Neuronal stem cell (in vitro differentiated cells): ENCODE results near the gene RIIAD1.

Experiments
- DNase-seq: peaks from one replicate; pipeline ENCODE4 v3.0.0-alpha.2; 2013; ENCODE audit warnings: low spot score
- H2AFZ ChIP-seq: one replicate; pipeline ENCODE4 v1.6.1; 2013; ENCODE audit warnings: mild to moderate bottlenecking, low read length, inconsistent platforms
- H2AK5ac ChIP-seq: 2 replicates; pipeline ENCODE4 v1.6.1; 2013; ENCODE audit warnings: low read depth, mild to moderate bottlenecking, inconsistent platforms, low read length, moderate library complexity, mixed read lengths
- H2BK120ac ChIP-seq: 2 replicates; pipeline ENCODE4 v1.6.1; 2013; ENCODE audit warnings: low read depth, mild to moderate bottlenecking, inconsistent platforms, low read length, moderate library complexity, mixed read lengths
- H2BK12ac ChIP-seq: one replicate; pipeline ENCODE4 v1.6.1; 2013; ENCODE audit warnings: low read length, inconsistent platforms
- H2BK15ac ChIP-seq: 2 replicates; pipeline ENCODE4 v1.6.1; 2013; ENCODE audit warnings: mild to moderate bottlenecking, low read length, inconsistent platforms, mixed read lengths
- H2BK5ac ChIP-seq: one replicate; pipeline ENCODE4 v1.6.1; 2013; ENCODE audit warnings: inconsistent platforms, mild to moderate bottlenecking, low read length, moderate library complexity
- H3K14ac ChIP-seq: one replicate; pipeline ENCODE4 v1.6.1; 2013; ENCODE audit warnings: low read length, inconsistent platforms
- H3K18ac ChIP-seq: 2 replicates; pipeline ENCODE4 v1.6.1; 2013; ENCODE audit warnings: low read length, inconsistent platforms
- H3K23ac ChIP-seq: 2 replicates; pipeline ENCODE4 v1.6.1; 2013; ENCODE audit warnings: low read depth, mild to moderate bottlenecking, mixed read lengths, low read length, inconsistent platforms; ENCODE audit not compliant: poor library complexity
- H3K27ac ChIP-seq: replicated peaks from 3 replicates; pipeline ENCODE4 v1.5.1; 2013; ENCODE audit warnings: low read length, inconsistent platforms
- H3K27me3 ChIP-seq, 3 experiments: 2 replicates each; pipeline ENCODE4 v1.6.1; 2013; ENCODE audit warnings: low read length in 3 of 3, mild to moderate bottlenecking in 2 of 3, inconsistent platforms in 1 of 3, low read depth in 1 of 3, mixed read lengths in 1 of 3, moderate library complexity in 1 of 3; ENCODE audit not compliant: control insufficient read depth in 3 of 3, insufficient read depth in 3 of 3
- H3K36me3 ChIP-seq, 2 donors: replicated peaks in 1 of 2; 2 replicates each; pipeline ENCODE4 v1.6.1; 2013; ENCODE audit warnings: low read length in 2 of 2; ENCODE audit not compliant: control insufficient read depth in 2 of 2, insufficient read depth in 2 of 2
- H3K4ac ChIP-seq: 2 replicates; pipeline ENCODE4 v1.6.1; 2013; ENCODE audit warnings: inconsistent platforms, mild to moderate bottlenecking, low read length, moderate library complexity
- H3K4me1 ChIP-seq, 2 donors: 1 replicate in 1 of 2; 2 replicates in 1 of 2; pipeline ENCODE4 v1.6.1; 2013; ENCODE audit warnings: low read length in 2 of 2, low read depth in 1 of 2; ENCODE audit not compliant: control insufficient read depth in 2 of 2, insufficient read depth in 1 of 2
- H3K4me2 ChIP-seq: one replicate; pipeline ENCODE4 v1.6.1; 2013; ENCODE audit warnings: mild to moderate bottlenecking, low read length, inconsistent platforms; ENCODE audit not compliant: insufficient read depth, poor library complexity, severe bottlenecking
- H3K4me3 ChIP-seq, 2 donors: 2 replicates each; pipeline ENCODE4 v1.5.1; 2013; ENCODE audit warnings: low read length in 2 of 2, mild to moderate bottlenecking in 2 of 2, inconsistent platforms in 1 of 2, moderate library complexity in 1 of 2
- H3K79me1 ChIP-seq: one replicate; pipeline ENCODE4 v1.6.1; 2013; ENCODE audit warnings: low read depth, mild to moderate bottlenecking, inconsistent platforms, low read length, moderate library complexity
- H3K9ac ChIP-seq: one replicate; pipeline ENCODE4 v1.6.1; 2013; ENCODE audit warnings: mild to moderate bottlenecking, low read depth, low read length, inconsistent platforms; ENCODE audit not compliant: poor library complexity
- H3K9me3 ChIP-seq, 2 donors: replicated peaks in 1 of 2; 2 replicates each; pipeline versions ENCODE3 to v1.6.1; 2013; ENCODE audit warnings: low read length in 2 of 2, mild to moderate bottlenecking in 2 of 2, inconsistent platforms in 1 of 2, low read depth in 1 of 2, mixed read lengths in 1 of 2, moderate library complexity in 1 of 2; ENCODE audit not compliant: control insufficient read depth in 2 of 2, insufficient read depth in 1 of 2
- H4K8ac ChIP-seq: one replicate; pipeline ENCODE4 v1.6.1; 2013; ENCODE audit warnings: low read depth, mild to moderate bottlenecking, inconsistent platforms, low read length, moderate library complexity
- H4K91ac ChIP-seq: one replicate; pipeline ENCODE4 v1.6.1; 2013; ENCODE audit warnings: low read length, low read depth, mild to moderate bottlenecking, inconsistent platforms; ENCODE audit not compliant: poor library complexity
- WGBS, 2 donors: extraction: QIAGEN DNeasy Blood & Tissue Kit; methylation state at CpG; one replicate each; pipeline ENCODE4 v1.1.7; 2013; ENCODE audit warnings: missing lambda C conversion rate in 2 of 2, mixed read lengths in 1 of 2; ENCODE audit not compliant: insufficient read length in 2 of 2, insufficient replicate concordance in 1 of 2; ENCODE audit errors: extremely low coverage in 2 of 2; 5-methylcytosine and 5-hydroxymethylcytosine counted together

Gene RIIAD1

DNA sequence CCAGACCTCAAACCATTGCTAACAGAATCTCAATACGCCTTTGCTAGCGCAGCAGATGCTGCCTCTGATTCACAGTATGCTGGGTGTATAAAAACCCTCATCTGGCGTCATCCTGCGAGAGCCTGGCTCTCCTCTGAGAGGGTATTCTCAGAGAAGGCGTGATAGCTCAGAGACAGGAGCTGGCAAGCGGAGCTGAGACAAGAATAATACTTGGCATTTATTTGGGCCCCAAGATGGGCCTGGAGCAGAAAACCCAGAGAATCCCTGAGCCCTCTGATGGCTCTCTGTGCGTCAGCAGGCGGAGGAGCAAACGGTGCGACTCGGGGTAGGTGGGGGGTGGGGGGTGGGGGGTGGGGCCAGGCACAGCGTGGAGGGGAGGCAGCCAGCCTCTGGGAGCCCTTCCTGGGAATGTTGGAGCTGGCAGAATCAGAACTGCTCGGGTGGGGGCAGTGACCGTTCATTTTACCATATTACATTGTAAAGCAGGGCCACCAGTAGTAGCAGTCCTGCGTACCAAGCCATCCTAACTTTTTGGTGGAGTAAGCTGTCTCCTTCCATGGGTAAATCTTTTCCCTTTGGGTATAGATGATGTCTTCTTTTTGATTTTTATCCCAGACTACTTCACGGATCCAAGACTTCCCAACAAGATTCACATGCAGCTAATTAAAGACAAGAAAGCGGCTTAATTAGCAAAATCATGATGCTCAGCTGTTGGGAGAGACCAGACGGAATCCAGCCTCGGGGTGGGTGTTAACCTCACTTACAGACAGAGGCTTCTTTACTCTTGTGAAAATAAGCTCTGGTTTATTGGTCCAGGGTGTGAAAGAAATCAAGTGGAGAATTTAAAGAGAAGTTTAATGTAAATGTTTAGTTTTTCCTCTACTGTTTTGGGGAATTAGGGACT lies 7.1 kb downstream of the RIIAD1 start:
- H3K79me1 ChIP-seq = no peaks in the 10 kb centered on the region
- no CpG with 5 or more reads among the region's 19 CpGs for WGBS, 2 donors
- no peak overlapping the region for H3K27ac ChIP-seq
- H3K4me3 ChIP-seq = no peak overlapping the region
- no peak overlapping the region for H4K91ac ChIP-seq
- no peak overlapping the region for H3K9ac ChIP-seq
- peak overlapping the region; percentile 51 for H2AFZ ChIP-seq
- H2BK12ac ChIP-seq = no peak overlapping the region
- no peak overlapping the region for H2AK5ac ChIP-seq
- H3K18ac ChIP-seq = no peak overlapping the region
- H3K4me1 ChIP-seq = peaks cover 3 to 10% of the 10 kb centered on the region in 2 donors
- DNase-seq = no peak
- no peaks in the 10 kb centered on the region for H3K9me3 ChIP-seq
- H3K23ac ChIP-seq = no peak overlapping the region
- H3K27me3 ChIP-seq = peaks cover 0 to 65% (median 0%) of the 10 kb centered on the region in 3 experiments
- H3K4me2 ChIP-seq = no peak overlapping the region
- H3K14ac ChIP-seq = no peak overlapping the region
- no peaks in the 10 kb centered on the region for H3K36me3 ChIP-seq
- H3K4ac ChIP-seq = no peak overlapping the region
- H4K8ac ChIP-seq = no peak overlapping the region
- H2BK120ac ChIP-seq = no peak overlapping the region
- no peak overlapping the region for H2BK5ac ChIP-seq
- no peak overlapping the region for H2BK15ac ChIP-seq

DNA sequence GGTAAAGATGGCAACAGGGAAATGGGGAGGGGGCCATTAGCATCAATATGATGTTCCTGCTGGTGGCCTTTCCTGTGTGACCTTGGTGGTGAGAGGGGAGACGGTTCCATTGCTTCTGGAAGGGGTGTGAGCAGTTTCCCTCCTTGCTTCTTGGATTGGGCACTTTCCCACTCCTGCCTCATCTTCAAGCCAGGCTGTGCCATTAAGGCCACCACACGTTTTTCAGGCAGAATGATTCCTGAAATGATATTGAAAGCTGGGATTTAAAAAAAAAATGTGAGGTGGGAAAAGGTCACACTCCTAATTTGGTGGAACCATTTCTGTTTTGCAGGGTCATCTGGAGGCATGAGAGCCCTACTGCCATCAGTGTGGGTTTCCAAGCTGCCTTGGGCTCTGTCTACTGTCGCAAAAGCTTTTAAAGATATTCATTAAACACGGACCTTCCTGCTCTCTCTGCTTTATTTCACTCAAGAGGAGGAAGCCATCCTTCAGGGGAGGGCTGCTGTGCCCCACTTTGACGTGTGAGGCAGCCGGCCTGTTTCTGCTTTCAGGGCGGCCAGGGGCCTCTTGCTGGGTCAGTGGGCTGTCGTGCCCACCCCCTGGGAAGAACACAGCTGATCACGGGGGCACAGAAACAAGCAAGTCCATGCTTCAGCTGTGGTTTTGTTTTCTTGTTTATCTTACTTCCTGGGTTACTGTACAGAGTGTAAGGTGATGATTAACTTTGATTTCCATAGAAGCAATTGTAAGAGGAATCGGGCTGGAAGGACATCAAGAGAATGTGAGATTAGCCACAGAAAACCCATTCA lies 8.0 kb downstream of the RIIAD1 start:
- H4K91ac ChIP-seq = no peak overlapping the region
- no peak overlapping the region for H3K9ac ChIP-seq
- H3K4me2 ChIP-seq = no peak overlapping the region
- peaks cover 0 to 55% (median 0%) of the 10 kb centered on the region in 3 experiments for H3K27me3 ChIP-seq
- H2BK12ac ChIP-seq = no peak overlapping the region
- no peaks in the 10 kb centered on the region for H3K36me3 ChIP-seq
- H3K14ac ChIP-seq = no peak overlapping the region
- H3K4me1 ChIP-seq = peaks cover 3 to 10% of the 10 kb centered on the region in 2 donors
- no peak overlapping the region for H2BK5ac ChIP-seq
- no peak overlapping the region for H3K4ac ChIP-seq
- H3K23ac ChIP-seq = no peak overlapping the region
- no peak overlapping the region for H2BK15ac ChIP-seq
- H2AK5ac ChIP-seq = no peak overlapping the region
- no peak overlapping the region for H2BK120ac ChIP-seq
- no peak overlapping the region for H3K4me3 ChIP-seq
- peak overlapping the region; percentile 19 for H3K18ac ChIP-seq
- DNase-seq = no peak
- no peaks in the 10 kb centered on the region for H3K9me3 ChIP-seq
- no peak overlapping the region for H4K8ac ChIP-seq
- no peaks in the 10 kb centered on the region for H3K79me1 ChIP-seq
- H3K27ac ChIP-seq = no peak overlapping the region
- no peak overlapping the region for H2AFZ ChIP-seq
- WGBS, 2 donors = no CpG with 5 or more reads among the region's 10 CpGs

DNA sequence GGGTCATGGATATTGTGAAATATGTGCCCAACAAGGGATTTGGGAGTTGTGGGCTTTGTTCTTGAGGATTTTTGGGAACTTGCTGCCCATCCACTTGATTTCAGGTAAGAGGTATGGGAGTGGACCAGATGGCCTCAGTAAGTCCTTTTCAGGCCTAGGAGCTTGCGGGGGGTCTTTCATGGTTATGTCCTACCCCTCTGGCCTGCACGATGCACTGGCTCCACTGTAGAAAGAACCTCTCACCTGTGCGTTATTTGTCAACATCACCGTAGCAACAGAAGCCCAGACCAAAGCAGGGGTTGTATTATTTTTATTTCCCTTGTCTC lies 8.6 kb downstream of the RIIAD1 start:
- Histone ChIP-seq H2AFZ (no peak overlapping the region), H3K4ac (no peak overlapping the region), H3K36me3 (no peaks in the 10 kb centered on the region), H3K4me1 (peaks cover 3 to 10% of the 10 kb centered on the region in 2 donors), H2BK15ac (no peak overlapping the region), H4K8ac (no peak overlapping the region), H3K9me3 (no peaks in the 10 kb centered on the region), H3K4me3 (no peak overlapping the region), H3K14ac (no peak overlapping the region), H2BK5ac (no peak overlapping the region), H3K9ac (no peak overlapping the region), H4K91ac (no peak overlapping the region), H3K79me1 (no peaks in the 10 kb centered on the region), H3K4me2 (no peak overlapping the region), H2BK12ac (no peak overlapping the region), H3K18ac (no peak overlapping the region), H2BK120ac (no peak overlapping the region), H3K23ac (no peak overlapping the region), H3K27me3 (peaks cover 0 to 53% (median 0%) of the 10 kb centered on the region in 3 experiments), H2AK5ac (no peak overlapping the region), H3K27ac (no peak overlapping the region)
- WGBS, 2 donors = no CpG with 5 or more reads among the region's 4 CpGs
- no peak for DNase-seq

DNA sequence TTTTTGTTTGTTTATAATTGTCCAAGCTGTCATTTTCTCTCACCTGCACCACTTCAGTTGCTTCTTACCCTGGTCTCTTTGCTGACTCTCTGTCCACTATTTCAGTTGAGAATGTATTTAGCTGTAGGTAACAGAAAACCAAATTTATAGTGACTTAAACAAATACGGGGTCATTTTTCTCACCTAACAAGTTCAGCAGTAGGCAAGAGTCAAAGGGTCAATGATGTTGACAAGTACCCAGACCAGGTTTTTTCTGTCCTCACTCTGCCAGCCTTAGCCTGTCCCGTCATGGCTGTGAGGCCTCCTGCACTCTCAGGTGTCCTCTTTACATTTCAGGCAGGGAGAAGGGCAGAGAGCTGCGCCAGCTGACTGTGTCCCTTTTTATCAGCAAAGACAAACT lies 11.8 kb downstream of the RIIAD1 start:
- WGBS, 2 donors = no CpG with 5 or more reads among the region's 3 CpGs
- H2AK5ac ChIP-seq = no peak overlapping the region
- H3K4ac ChIP-seq = no peak overlapping the region
- no peak overlapping the region for H4K8ac ChIP-seq
- no peak overlapping the region for H2BK5ac ChIP-seq
- H4K91ac ChIP-seq = no peak overlapping the region
- H3K4me3 ChIP-seq = peak overlapping the region in 1 of 2 donors; percentile 55
- no peak overlapping the region for H2BK15ac ChIP-seq
- peaks cover 0 to 24% (median 0%) of the 10 kb centered on the region in 3 experiments for H3K27me3 ChIP-seq
- H3K4me1 ChIP-seq = peaks cover under 1 to 9% of the 10 kb centered on the region in 2 donors
- H3K14ac ChIP-seq = no peak overlapping the region
- peaks cover 9 to 11% of the 10 kb centered on the region in 2 donors for H3K9me3 ChIP-seq
- no peak overlapping the region for H3K18ac ChIP-seq
- no peaks in the 10 kb centered on the region for H3K36me3 ChIP-seq
- no peak overlapping the region for H2BK12ac ChIP-seq
- H3K9ac ChIP-seq = no peak overlapping the region
- H2BK120ac ChIP-seq = no peak overlapping the region
- no peak for DNase-seq
- no peak overlapping the region for H3K4me2 ChIP-seq
- H2AFZ ChIP-seq = no peak overlapping the region
- no peaks in the 10 kb centered on the region for H3K79me1 ChIP-seq
- H3K27ac ChIP-seq = no peak overlapping the region
- no peak overlapping the region for H3K23ac ChIP-seq
